ENCODE measurements around the gene SH3GL1. TPM values are rescaled to one million over a fixed set of nuclear protein-coding genes. Genes with fewer than 3 reads are reported as not detected.

The SH3GL1 gene
- total RNA-seq, 5 donors from 2014 or later (not counting 1 experiment from before 2014, with no cell fraction given), result 38.8 to 51.5 (median 45.7) TPM

GRCh38 chr19:4391701-4392483 is 8.5 kb downstream of the SH3GL1 start:
- POLR2A ChIA-PET, result no interaction called here
- WGBS (ENCODE audit: insufficient coverage), result 94% methylated on average over 12 of the region's 20 CpGs
- ATAC-seq (replicated peaks in 1 of 4) (no peak), DNase-seq (no peak)
- no peaks in the 10 kb centered on the region for H3K9me3 Mint-ChIP-seq
- peaks cover 7 to 45% of the 10 kb centered on the region in 2 experiments for H3K4me1 ChIP-seq (ENCODE audit: control insufficient read depth in 1 of 2, extremely low read depth in 1 of 2, insufficient read depth in 2 of 2, low read length in 2 of 2)
- H3K4me3 Mint-ChIP-seq, result no peak overlapping the region
- no peaks in the 10 kb centered on the region for H3K27me3 Mint-ChIP-seq
- H3K27ac ChIP-seq (ENCODE audit: low read length), result no peak overlapping the region
- CTCF ChIA-PET, result no interaction called here
- H3K27ac Mint-ChIP-seq, result no peak overlapping the region
- peaks cover 0 to 50% of the 10 kb centered on the region in 2 donors for H3K36me3 ChIP-seq (ENCODE audit: control insufficient read depth in 2 of 2, extremely low read depth in 1 of 2, insufficient read depth in 1 of 2, low read length in 1 of 2)
- H3K9me3 ChIP-seq, result no peaks in the 10 kb centered on the region
- H3K27me3 ChIP-seq (replicated peaks in 1 of 2; ENCODE audit: control insufficient read depth in 2 of 2, extremely low read depth in 1 of 2, insufficient read depth in 2 of 2, low read length in 1 of 2), result no peaks in the 10 kb centered on the region
- H3K36me3 Mint-ChIP-seq, result peaks cover 18% of the 10 kb centered on the region
- peaks cover 54 to 68% (median 61%) of the 10 kb centered on the region in 3 donors for H3K4me1 Mint-ChIP-seq
- H3K4me3 ChIP-seq (ENCODE audit: control insufficient read depth in 1 of 2, extremely low read depth in 1 of 2, low read length in 1 of 2), result no peak overlapping the region

- DNase-seq (no peak), ATAC-seq (replicated peaks in 1 of 4) (no peak)
- Histone ChIP-seq H3K36me3 (ENCODE audit: control insufficient read depth in 2 of 2, extremely low read depth in 1 of 2, insufficient read depth in 1 of 2, low read length in 1 of 2) (peaks cover 0 to 46% of the 10 kb centered on the region in 2 donors), H3K4me3 (ENCODE audit: control insufficient read depth in 1 of 2, extremely low read depth in 1 of 2, low read length in 1 of 2) (no peak overlapping the region), H3K27ac (ENCODE audit: low read length) (no peak overlapping the region), H3K27me3 (replicated peaks in 1 of 2; ENCODE audit: control insufficient read depth in 2 of 2, extremely low read depth in 1 of 2, insufficient read depth in 2 of 2, low read length in 1 of 2) (no peaks in the 10 kb centered on the region), H3K4me1 (ENCODE audit: control insufficient read depth in 1 of 2, extremely low read depth in 1 of 2, insufficient read depth in 2 of 2, low read length in 2 of 2) (peaks cover 7 to 44% of the 10 kb centered on the region in 2 experiments), H3K9me3 (no peaks in the 10 kb centered on the region)
- no peaks in the 10 kb centered on the region for H3K9me3 Mint-ChIP-seq
- H3K27me3 Mint-ChIP-seq, result no peaks in the 10 kb centered on the region
- no peak overlapping the region for H3K4me3 Mint-ChIP-seq
- peaks cover 49 to 63% (median 57%) of the 10 kb centered on the region in 3 donors for H3K4me1 Mint-ChIP-seq
- ChIA-PET CTCF (no interaction called here), POLR2A (no interaction called here)
- no peak overlapping the region for H3K27ac Mint-ChIP-seq
- 89% methylated on average over 9 of the region's 9 CpGs for WGBS (ENCODE audit: insufficient coverage)
- H3K36me3 Mint-ChIP-seq, result peaks cover 14% of the 10 kb centered on the region
Observed at GRCh38 chr19:4391306-4391693, 9.0 kb downstream of the SH3GL1 start.

- H3K27ac ChIP-seq (ENCODE audit: low read length), result no peak overlapping the region
Observed at GRCh38 chr19:4390567-4391305, 9.6 kb downstream of the SH3GL1 start.

GRCh38 chr19:4390017-4390566 is 10.3 kb downstream of the SH3GL1 start:
- DNase-seq, result no peak
- ChIA-PET CTCF (interaction anchor here in 1 of 2 donors (1.0 kb wide), 1 partner anchor 47 kb away, joined by 8 read pairs; the partner anchor contains the start of gene MPND), POLR2A (interaction anchor here in 1 of 2 donors (0.7 kb wide), 1 partner anchor 27 kb away, joined by 3 read pairs; no protein-coding TSS in a partner anchor)

More at GRCh38 chr19:4390567-4391305, 9.6 kb downstream of the SH3GL1 start:
- H3K4me3 Mint-ChIP-seq, result peak overlapping the region in 1 of 3 donors; percentile 63
- peaks cover 11% of the 10 kb centered on the region for H3K36me3 Mint-ChIP-seq
- Histone ChIP-seq H3K9me3 (no peaks in the 10 kb centered on the region), H3K4me3 (ENCODE audit: control insufficient read depth in 1 of 2, extremely low read depth in 1 of 2, low read length in 1 of 2) (no peak overlapping the region), H3K4me1 (ENCODE audit: control insufficient read depth in 1 of 2, extremely low read depth in 1 of 2, insufficient read depth in 2 of 2, low read length in 2 of 2) (peaks cover 7 to 44% of the 10 kb centered on the region in 2 experiments), H3K27me3 (replicated peaks in 1 of 2; ENCODE audit: control insufficient read depth in 2 of 2, extremely low read depth in 1 of 2, insufficient read depth in 2 of 2, low read length in 1 of 2) (no peaks in the 10 kb centered on the region), H3K36me3 (ENCODE audit: control insufficient read depth in 2 of 2, extremely low read depth in 1 of 2, insufficient read depth in 1 of 2, low read length in 1 of 2) (peaks cover 0 to 46% of the 10 kb centered on the region in 2 donors)
- H3K27me3 Mint-ChIP-seq, result no peaks in the 10 kb centered on the region
- peak overlapping the region; percentile 11 to 86 for H3K27ac Mint-ChIP-seq
- peaks cover 45 to 60% (median 54%) of the 10 kb centered on the region in 3 donors for H3K4me1 Mint-ChIP-seq
- CTCF ChIA-PET, result interaction anchor here in 1 of 2 donors (1.0 kb wide), 1 partner anchor 48 kb away, joined by 8 read pairs; the partner anchor contains the start of gene MPND
- POLR2A ChIA-PET, result interaction anchor here in 1 of 2 donors (0.7 kb wide), 1 partner anchor 28 kb away, joined by 3 read pairs; no protein-coding TSS in a partner anchor
- H3K9me3 Mint-ChIP-seq, result no peaks in the 10 kb centered on the region
- WGBS (ENCODE audit: insufficient coverage), result 84% methylated on average over 14 of the region's 21 CpGs
- ATAC-seq (replicated peaks in 1 of 4), result no peak
- DNase-seq, result no peak

GRCh38 chr19:4389511-4390016 is 10.8 kb downstream of the SH3GL1 start:
- H3K36me3 Mint-ChIP-seq, result peaks cover 8% of the 10 kb centered on the region
- peak overlapping the region in 1 of 3 donors; percentile 63 for H3K4me3 Mint-ChIP-seq
- H3K27me3 Mint-ChIP-seq, result no peaks in the 10 kb centered on the region
- Histone ChIP-seq H3K4me3 (ENCODE audit: control insufficient read depth in 1 of 2, extremely low read depth in 1 of 2, low read length in 1 of 2) (no peak overlapping the region), H3K9me3 (no peaks in the 10 kb centered on the region), H3K27ac (ENCODE audit: low read length) (no peak overlapping the region), H3K4me1 (ENCODE audit: control insufficient read depth in 1 of 2, extremely low read depth in 1 of 2, insufficient read depth in 2 of 2, low read length in 2 of 2) (peaks cover 7 to 40% of the 10 kb centered on the region in 2 experiments), H3K27me3 (replicated peaks in 1 of 2; ENCODE audit: control insufficient read depth in 2 of 2, extremely low read depth in 1 of 2, insufficient read depth in 2 of 2, low read length in 1 of 2) (no peaks in the 10 kb centered on the region), H3K36me3 (ENCODE audit: control insufficient read depth in 2 of 2, extremely low read depth in 1 of 2, insufficient read depth in 1 of 2, low read length in 1 of 2) (peaks cover 0 to 39% of the 10 kb centered on the region in 2 donors)
- CTCF ChIA-PET, result interaction anchor here in 1 of 2 donors (1.0 kb wide), 1 partner anchor 46 kb away, joined by 8 read pairs; the partner anchor contains the start of gene MPND
- ATAC-seq (replicated peaks in 1 of 4), result no peak
- no peak for DNase-seq
- H3K4me1 Mint-ChIP-seq, result peaks cover 33 to 50% (median 46%) of the 10 kb centered on the region in 3 donors
- no peak overlapping the region for H3K27ac Mint-ChIP-seq
- POLR2A ChIA-PET, result no interaction called here
- 96% methylated on average over 16 of the region's 17 CpGs for WGBS (ENCODE audit: insufficient coverage)
- no peaks in the 10 kb centered on the region for H3K9me3 Mint-ChIP-seq

More at GRCh38 chr19:4390017-4390566, 10.3 kb downstream of the SH3GL1 start:
- no peaks in the 10 kb centered on the region for H3K27me3 Mint-ChIP-seq
- peak overlapping the region in 1 of 3 donors; percentile 63 for H3K4me3 Mint-ChIP-seq
- no peaks in the 10 kb centered on the region for H3K9me3 Mint-ChIP-seq
- 76% methylated on average over 12 of the region's 12 CpGs for WGBS (ENCODE audit: insufficient coverage)
- no peak for ATAC-seq (replicated peaks in 1 of 4)
- Histone ChIP-seq H3K9me3 (no peaks in the 10 kb centered on the region), H3K4me1 (ENCODE audit: control insufficient read depth in 1 of 2, extremely low read depth in 1 of 2, insufficient read depth in 2 of 2, low read length in 2 of 2) (peaks cover 7 to 44% of the 10 kb centered on the region in 2 experiments), H3K27ac (ENCODE audit: low read length) (no peak overlapping the region), H3K4me3 (ENCODE audit: control insufficient read depth in 1 of 2, extremely low read depth in 1 of 2, low read length in 1 of 2) (no peak overlapping the region), H3K36me3 (ENCODE audit: control insufficient read depth in 2 of 2, extremely low read depth in 1 of 2, insufficient read depth in 1 of 2, low read length in 1 of 2) (peaks cover 0 to 43% of the 10 kb centered on the region in 2 donors), H3K27me3 (replicated peaks in 1 of 2; ENCODE audit: control insufficient read depth in 2 of 2, extremely low read depth in 1 of 2, insufficient read depth in 2 of 2, low read length in 1 of 2) (no peaks in the 10 kb centered on the region)
- H3K27ac Mint-ChIP-seq, result peak overlapping the region; percentile 84 to 86
- H3K36me3 Mint-ChIP-seq, result peaks cover 11% of the 10 kb centered on the region
- H3K4me1 Mint-ChIP-seq, result peaks cover 38 to 55% (median 51%) of the 10 kb centered on the region in 3 donors

GRCh38 chr19:4389064-4389375 is 11.3 kb downstream of the SH3GL1 start:
- CTCF ChIA-PET, result no interaction called here
- Histone ChIP-seq H3K4me3 (ENCODE audit: control insufficient read depth in 1 of 2, extremely low read depth in 1 of 2, low read length in 1 of 2) (no peak overlapping the region), H3K27ac (ENCODE audit: low read length) (no peak overlapping the region), H3K36me3 (ENCODE audit: control insufficient read depth in 2 of 2, extremely low read depth in 1 of 2, insufficient read depth in 1 of 2, low read length in 1 of 2) (peaks cover 0 to 37% of the 10 kb centered on the region in 2 donors), H3K9me3 (no peaks in the 10 kb centered on the region), H3K4me1 (ENCODE audit: control insufficient read depth in 1 of 2, extremely low read depth in 1 of 2, insufficient read depth in 2 of 2, low read length in 2 of 2) (peaks cover 7 to 36% of the 10 kb centered on the region in 2 experiments), H3K27me3 (replicated peaks in 1 of 2; ENCODE audit: control insufficient read depth in 2 of 2, extremely low read depth in 1 of 2, insufficient read depth in 2 of 2, low read length in 1 of 2) (no peaks in the 10 kb centered on the region)
- POLR2A ChIA-PET, result no interaction called here
- DNase-seq, result no peak
- Mint-ChIP-seq H3K4me3 (no peak overlapping the region), H3K27ac (peak overlapping the region in 1 of 2 donors; percentile 40), H3K4me1 (peaks cover 27 to 44% (median 41%) of the 10 kb centered on the region in 3 donors), H3K9me3 (no peaks in the 10 kb centered on the region), H3K36me3 (peaks cover 4% of the 10 kb centered on the region), H3K27me3 (no peaks in the 10 kb centered on the region)
- WGBS (ENCODE audit: insufficient coverage), result 94% methylated on average over 9 of the region's 9 CpGs
- ATAC-seq (replicated peaks in 1 of 4), result no peak

Data from T-cell (primary cell).